Neural cell (in vitro differentiated cells): ENCODE results near the gene HOXC11. TPM values are rescaled to one million over a fixed set of nuclear protein-coding genes. Genes with fewer than 3 reads are reported as not detected.

Experiments used
- H2AFZ ChIP-seq: fragments of 200-600, 300-800 bp; sonication (generic), shearing (Covaris generic); 2 replicates; pipeline ENCODE4 v1.6.0; 2014; ENCODE audit warnings: low read depth, mild to moderate bottlenecking, antibody characterized with exemption, low read length, moderate library complexity
- H3F3A ChIP-seq: fragments of 200-600 bp; shearing (Covaris generic); 2 replicates; pipeline ENCODE4 v1.6.1; 2016; ENCODE audit warnings: mild to moderate bottlenecking, moderate library complexity, mixed read lengths, antibody characterized with exemption, low read length; ENCODE audit not compliant: insufficient read depth, poor library complexity, severe bottlenecking
- H3K27ac ChIP-seq: fragments of 200-600, 300-800 bp; sonication (generic), shearing (Covaris generic); 2 replicates; pipeline ENCODE4 v1.5.1; 2014; ENCODE audit warnings: mild to moderate bottlenecking, low read length, moderate library complexity
- H3K27me3 ChIP-seq: fragments of 300-800, 200-600 bp; sonication (generic), shearing (Covaris generic); 2 replicates; pipeline ENCODE4 v1.6.0; 2014; ENCODE audit warnings: mild to moderate bottlenecking, low read depth, low read length, moderate library complexity; ENCODE audit not compliant: insufficient read depth
- H3K36me3 ChIP-seq: fragments of 300-800, 200-600 bp; sonication (generic), shearing (Covaris generic); 2 replicates; pipeline ENCODE4 v1.5.1; 2014; ENCODE audit warnings: mild to moderate bottlenecking, antibody characterized with exemption, low read length, moderate library complexity; ENCODE audit not compliant: insufficient read depth
- H3K4me2 ChIP-seq: fragments of 300-800, 200-600 bp; sonication (generic), shearing (Covaris generic); 2 replicates; pipeline ENCODE4 v1.6.0; 2014; ENCODE audit warnings: mild to moderate bottlenecking, low read length
- H3K4me3 ChIP-seq: fragments of 300-800, 200-600 bp; sonication (generic), shearing (Covaris generic); 2 replicates; pipeline ENCODE4 v1.5.1; 2014; ENCODE audit warnings: mild to moderate bottlenecking, low read length, moderate library complexity
- H3K79me2 ChIP-seq: fragments of 200-600 bp; shearing (Covaris generic); replicated peaks from 2 replicates; pipeline ENCODE4 v1.6.0; 2014; ENCODE audit warnings: mild to moderate bottlenecking, low read length, moderate library complexity; ENCODE audit not compliant: insufficient read depth
- H3K9ac ChIP-seq: fragments of 300-800, 200-600 bp; sonication (generic), shearing (Covaris generic); 2 replicates; pipeline ENCODE4 v1.6.1; 2016; ENCODE audit warnings: mild to moderate bottlenecking, low read length, mixed read lengths
- H3K9me2 ChIP-seq: fragments of 200-600 bp; shearing (Covaris generic); 2 replicates; pipeline ENCODE4 v1.6.1; 2016; ENCODE audit warnings: mild to moderate bottlenecking, low read length, mixed read lengths; ENCODE audit not compliant: insufficient read depth
- H3K9me3 ChIP-seq: fragments of 200-600, 300-800 bp; sonication (generic), shearing (Covaris generic); 2 replicates; pipeline ENCODE4 v1.6.1; 2016; ENCODE audit warnings: mild to moderate bottlenecking, mixed run types, low read length, moderate library complexity, mixed read lengths
- H4K20me1 ChIP-seq: fragments of 200-600 bp; shearing (Covaris generic); 2 replicates; pipeline ENCODE4 v1.6.1; 2016; ENCODE audit warnings: mild to moderate bottlenecking, mixed run types; ENCODE audit not compliant: insufficient read depth
- EP300 ChIP-seq: fragments of 450-650 bp; conservative IDR thresholded peaks from 2 replicates; pipeline ENCODE4 v1.6.1; 2014; ENCODE audit warnings: antibody characterized with exemption, mild to moderate bottlenecking, moderate library complexity; ENCODE audit not compliant: poor library complexity, severe bottlenecking
- EZH2 ChIP-seq: fragments of 200-600, 300-800 bp; shearing (Covaris generic), sonication (generic); IDR thresholded peaks from 2 replicates; pipeline ENCODE4 v1.6.1; 2014; ENCODE audit warnings: antibody characterized with exemption, low read length, borderline replicate concordance, mild to moderate bottlenecking; ENCODE audit not compliant: insufficient read depth, poor library complexity, severe bottlenecking
- MXI1 ChIP-seq: fragments of 450-650 bp; conservative IDR thresholded peaks from 2 replicates; pipeline ENCODE4 v1.6.1; 2014; ENCODE audit warnings: antibody characterized with exemption, mild to moderate bottlenecking; ENCODE audit not compliant: poor library complexity, severe bottlenecking
- POLR2AphosphoS5 ChIP-seq: IDR thresholded peaks from 2 replicates; pipeline ENCODE4 v1.6.1; 2012
- RAD21 ChIP-seq: fragments of 450-650 bp; conservative IDR thresholded peaks from 2 replicates; pipeline ENCODE4 v1.6.1; 2014; ENCODE audit warnings: antibody characterized with exemption, mild to moderate bottlenecking, moderate library complexity
- REST ChIP-seq: IDR thresholded peaks from 2 replicates; pipeline ENCODE4 v1.6.1; 2012; ENCODE audit warnings: borderline replicate concordance
- SMC3 ChIP-seq: fragments of 450-650 bp; conservative IDR thresholded peaks from 2 replicates; pipeline ENCODE4 v1.6.1; 2014; ENCODE audit warnings: antibody characterized with exemption, mild to moderate bottlenecking, moderate library complexity; ENCODE audit not compliant: poor library complexity
- TAF1 ChIP-seq: IDR thresholded peaks from 2 replicates; pipeline ENCODE4 v1.6.1; 2012; ENCODE audit warnings: low read depth
- polyA plus RNA-seq: library from polyadenylated mRNA; depleted of rRNA; stranded (reverse); fragments of >200 nt; gene quantifications from 2 replicates; pipeline ENCODE4 v1.2.3, GENCODE V29; 2014
- TF ChIP-seq, protein P1 (sequence below): fragments of 450-650 bp; IDR thresholded peaks from 2 replicates; pipeline ENCODE4 v1.5.1; 2014; ENCODE audit warnings: antibody characterized with exemption, mild to moderate bottlenecking, moderate library complexity; ENCODE audit not compliant: poor library complexity, severe bottlenecking

HOXC11 gene
- polyA plus RNA-seq, 1 donor from 2014 or later = not detected

GRCh38 chr12:54003625-54004024 is 30.7 kb downstream of the HOXC11 start:
- TF ChIP-seq MXI1 (no peak), REST (no peak), TAF1 (no peak), EP300 (no peak), RAD21 (no peak)
- H4K20me1 ChIP-seq = no peaks in the 10 kb centered on the region

GRCh38 chr12:54004063-54004840 is 31.3 kb downstream of the HOXC11 start:
- Histone ChIP-seq H3K4me2 (no peak overlapping the region), H3K9me2 (no peaks in the 10 kb centered on the region), H3K9ac (no peak overlapping the region), H3K27me3 (peaks cover 99% of the 10 kb centered on the region), H3F3A (no peaks in the 10 kb centered on the region), H4K20me1 (no peaks in the 10 kb centered on the region), H3K27ac (no peak overlapping the region), H2AFZ (no peak overlapping the region), H3K79me2 (no peaks in the 10 kb centered on the region), H3K4me3 (no peak overlapping the region), H3K36me3 (no peaks in the 10 kb centered on the region), H3K9me3 (no peaks in the 10 kb centered on the region)
- no peak for TF ChIP-seq MXI1
- peak; percentile 53 for TF ChIP-seq RAD21
- no peak for TF ChIP-seq TAF1
- TF ChIP-seq REST = no peak
- TF ChIP-seq SMC3 = peak; percentile 55
- no peak for TF ChIP-seq POLR2AphosphoS5
- no peak for TF ChIP-seq EP300
- no peak for TF ChIP-seq EZH2
- TF ChIP-seq, protein P1, sequence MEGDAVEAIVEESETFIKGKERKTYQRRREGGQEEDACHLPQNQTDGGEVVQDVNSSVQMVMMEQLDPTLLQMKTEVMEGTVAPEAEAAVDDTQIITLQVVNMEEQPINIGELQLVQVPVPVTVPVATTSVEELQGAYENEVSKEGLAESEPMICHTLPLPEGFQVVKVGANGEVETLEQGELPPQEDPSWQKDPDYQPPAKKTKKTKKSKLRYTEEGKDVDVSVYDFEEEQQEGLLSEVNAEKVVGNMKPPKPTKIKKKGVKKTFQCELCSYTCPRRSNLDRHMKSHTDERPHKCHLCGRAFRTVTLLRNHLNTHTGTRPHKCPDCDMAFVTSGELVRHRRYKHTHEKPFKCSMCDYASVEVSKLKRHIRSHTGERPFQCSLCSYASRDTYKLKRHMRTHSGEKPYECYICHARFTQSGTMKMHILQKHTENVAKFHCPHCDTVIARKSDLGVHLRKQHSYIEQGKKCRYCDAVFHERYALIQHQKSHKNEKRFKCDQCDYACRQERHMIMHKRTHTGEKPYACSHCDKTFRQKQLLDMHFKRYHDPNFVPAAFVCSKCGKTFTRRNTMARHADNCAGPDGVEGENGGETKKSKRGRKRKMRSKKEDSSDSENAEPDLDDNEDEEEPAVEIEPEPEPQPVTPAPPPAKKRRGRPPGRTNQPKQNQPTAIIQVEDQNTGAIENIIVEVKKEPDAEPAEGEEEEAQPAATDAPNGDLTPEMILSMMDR = peak; percentile 44

More at GRCh38 chr12:54003625-54004024, 30.7 kb downstream of the HOXC11 start:
- no peak overlapping the region for H3K27ac ChIP-seq
- H3K4me2 ChIP-seq = no peak overlapping the region
- no peak overlapping the region for H3K4me3 ChIP-seq
- H3K9ac ChIP-seq = no peak overlapping the region
- H3K9me3 ChIP-seq = no peaks in the 10 kb centered on the region
- H3K79me2 ChIP-seq = no peaks in the 10 kb centered on the region
- H2AFZ ChIP-seq = no peak overlapping the region
- peaks cover 100% of the 10 kb centered on the region for H3K27me3 ChIP-seq
- H3K9me2 ChIP-seq = no peaks in the 10 kb centered on the region
- no peaks in the 10 kb centered on the region for H3K36me3 ChIP-seq
- H3F3A ChIP-seq = no peaks in the 10 kb centered on the region
